22Rv1 (cell line): ENCODE data around the gene NFIX.

ENCODE experiments used
- ZFX ChIP-seq: fragments of 450-650 bp; IDR thresholded peaks from 2 replicates; pipeline ENCODE4 v1.6.1; 2017; ENCODE audit warnings: antibody characterized with exemption, borderline replicate concordance
- TF ChIP-seq, protein P1 (sequence below): fragments of 450-650 bp; IDR thresholded peaks from 2 replicates; pipeline ENCODE4 v1.5.1; 2017; ENCODE audit warnings: mild to moderate bottlenecking

DNA sequence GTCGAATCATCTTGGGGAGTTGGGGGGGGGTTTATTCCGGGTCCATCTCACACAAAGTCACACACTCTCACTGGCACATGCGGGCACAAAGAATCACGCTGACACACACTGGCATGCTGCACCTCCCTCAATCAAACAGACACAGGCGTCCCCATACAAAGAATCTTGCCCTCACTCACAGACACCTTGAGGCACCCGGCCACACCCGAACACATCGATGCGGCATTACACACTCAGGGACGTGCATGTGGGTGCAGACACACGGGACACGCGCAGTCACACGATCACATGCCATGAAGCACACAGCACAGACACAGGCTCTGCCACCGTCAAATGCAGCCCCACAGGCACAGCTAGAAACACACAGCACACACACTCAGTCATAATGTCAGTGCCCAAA, 7.8 kb downstream of the NFIX start:
- no peak for TF ChIP-seq ZFX
- TF ChIP-seq, protein P1, sequence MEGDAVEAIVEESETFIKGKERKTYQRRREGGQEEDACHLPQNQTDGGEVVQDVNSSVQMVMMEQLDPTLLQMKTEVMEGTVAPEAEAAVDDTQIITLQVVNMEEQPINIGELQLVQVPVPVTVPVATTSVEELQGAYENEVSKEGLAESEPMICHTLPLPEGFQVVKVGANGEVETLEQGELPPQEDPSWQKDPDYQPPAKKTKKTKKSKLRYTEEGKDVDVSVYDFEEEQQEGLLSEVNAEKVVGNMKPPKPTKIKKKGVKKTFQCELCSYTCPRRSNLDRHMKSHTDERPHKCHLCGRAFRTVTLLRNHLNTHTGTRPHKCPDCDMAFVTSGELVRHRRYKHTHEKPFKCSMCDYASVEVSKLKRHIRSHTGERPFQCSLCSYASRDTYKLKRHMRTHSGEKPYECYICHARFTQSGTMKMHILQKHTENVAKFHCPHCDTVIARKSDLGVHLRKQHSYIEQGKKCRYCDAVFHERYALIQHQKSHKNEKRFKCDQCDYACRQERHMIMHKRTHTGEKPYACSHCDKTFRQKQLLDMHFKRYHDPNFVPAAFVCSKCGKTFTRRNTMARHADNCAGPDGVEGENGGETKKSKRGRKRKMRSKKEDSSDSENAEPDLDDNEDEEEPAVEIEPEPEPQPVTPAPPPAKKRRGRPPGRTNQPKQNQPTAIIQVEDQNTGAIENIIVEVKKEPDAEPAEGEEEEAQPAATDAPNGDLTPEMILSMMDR = no peak
